Prostate gland (tissue), 2 donors: Measurements from ENCODE around the gene PPID. TPM values are rescaled to one million over a fixed set of nuclear protein-coding genes. Genes with fewer than 3 reads are reported as not detected.

ENCODE experiments used
- DNase-seq: peaks from one replicate; pipeline ENCODE4 v3.0.0-alpha.2; 2019; ENCODE audit warnings: low spot score
- H3K27ac ChIP-seq, 2 donors: fragments of 200-600 bp; sonication (generic); 2 replicates each; pipeline ENCODE4 v1.5.1; 2017 to 2019
- H3K27me3 ChIP-seq: fragments of 200-600 bp; sonication (generic); replicated peaks from 2 replicates; pipeline ENCODE4 v1.5.1; 2019; ENCODE audit not compliant: insufficient read depth
- H3K36me3 ChIP-seq, 2 donors: fragments of 200-600 bp; sonication (generic); 1 replicate in 1 of 2; 2 replicates in 1 of 2; pipeline versions ENCODE4 v1.5.1 to v1.8.1; 2017 to 2019
- H3K4me1 ChIP-seq: fragments of 200-600 bp; sonication (generic); replicated peaks from 2 replicates; pipeline ENCODE4 v1.5.1; 2019
- H3K4me3 ChIP-seq, 2 donors: fragments of 200-600 bp; sonication (generic); 2 replicates each; pipeline ENCODE4 v1.5.1; 2017 to 2019
- H3K9me3 ChIP-seq: fragments of 200-600 bp; sonication (generic); 2 replicates; pipeline ENCODE4 v1.5.1; 2017
- CTCF ChIP-seq, 4 experiments: fragments of 200-600 bp in 2 of 4; fragments of 450-650 bp in 2 of 4; sonication (generic) in 2 of 4; IDR thresholded peaks; 1 replicate in 3 of 4; 2 replicates in 1 of 4; pipeline ENCODE4 v1.5.1; 2016 to 2019; ENCODE audit warnings: antibody characterized with exemption in 4 of 4, mild to moderate bottlenecking in 2 of 4, moderate library complexity in 2 of 4
- POLR2A ChIP-seq: fragments of 450-650 bp; IDR thresholded peaks from one replicate; pipeline ENCODE4 v1.6.1; 2016; ENCODE audit warnings: antibody characterized with exemption, mild to moderate bottlenecking
- POLR2AphosphoS5 ChIP-seq: sonication (generic); formaldehyde crosslinking; IDR thresholded peaks from one replicate; pipeline ENCODE4 v1.6.1; 2017; ENCODE audit warnings: antibody characterized with exemption
- WGBS: methylation state at CpG from one replicate; pipeline ENCODE4 v1.1.5; 2018; 5-methylcytosine and 5-hydroxymethylcytosine counted together
- intact Hi-C: fragments of 100-400 bp; cut with DNase I; formaldehyde crosslinking; loops from one replicate; pipeline ENCODE4 v1.14.2; 2022
- total RNA-seq, 2 donors: library from RNA; depleted of rRNA; stranded (reverse); fragments of >200 nt; gene quantifications; one replicate each; pipeline ENCODE4 v1.1.0, GENCODE V29; 2016

PPID gene
- total RNA-seq: 10 to 100 TPM; 20.9 to 23.9 TPM

GRCh38 chr4:158722917-158723793 is at the start of gene PPID:
TSS of gene PPID (minus strand) at chr4:158723396. CDS start at chr4:158723288, 108 bp downstream.
- WGBS: under 1% methylated on average over 64 of the region's 65 CpGs
- peak; percentile 77 for DNase-seq
- no peaks in the 10 kb centered on the region for H3K27me3 ChIP-seq
- no peaks in the 10 kb centered on the region for H3K9me3 ChIP-seq
- peak within 1 kb of the TSS; percentile 95 for H3K27ac ChIP-seq
- H3K4me3 ChIP-seq: peak within 1 kb of the TSS; percentile 83
- intact Hi-C loops: loop anchor here (2.0 to 10.0 kb wide), 4 partner anchors 46 to 482 kb away; partner anchors contain the start of genes C4orf46, ETFDH and FNIP2
- TF ChIP-seq POLR2A (peak; percentile 60), POLR2AphosphoS5 (peak; percentile 79), CTCF (IDR thresholded peaks at IDR 0.05) (no peak)
- H3K36me3 ChIP-seq: no peaks in the 10 kb centered on the region
- H3K4me1 ChIP-seq: no peaks in the 10 kb centered on the region

GRCh38 chr4:158771776-158772175 is 48.6 kb upstream of the PPID start:
- H3K27me3 ChIP-seq: no peaks in the 10 kb centered on the region
- no peaks in the 10 kb centered on the region for H3K36me3 ChIP-seq
- no peak overlapping the region for H3K4me3 ChIP-seq
- H3K27ac ChIP-seq: no peak overlapping the region
- no peaks in the 10 kb centered on the region for H3K9me3 ChIP-seq
- WGBS: 70% methylated on average over 2 of the region's 2 CpGs
- TF ChIP-seq POLR2AphosphoS5: no peak
- TF ChIP-seq CTCF (IDR thresholded peaks at IDR 0.05): no peak
- TF ChIP-seq POLR2A: no peak
- intact Hi-C loops: no loop called here
- DNase-seq: no peak
- H3K4me1 ChIP-seq: no peaks in the 10 kb centered on the region

GRCh38 chr4:158770671-158771070 is 47.5 kb upstream of the PPID start:
- Histone ChIP-seq H3K36me3 (no peaks in the 10 kb centered on the region), H3K4me1 (no peaks in the 10 kb centered on the region), H3K9me3 (no peaks in the 10 kb centered on the region), H3K27me3 (no peaks in the 10 kb centered on the region), H3K27ac (no peak overlapping the region), H3K4me3 (no peak overlapping the region)
- no peak for TF ChIP-seq CTCF (IDR thresholded peaks at IDR 0.05)
- TF ChIP-seq POLR2AphosphoS5: no peak
- no peak for TF ChIP-seq POLR2A
- WGBS: 90% methylated on average over 5 of the region's 5 CpGs
- DNase-seq: no peak
- intact Hi-C loops: no loop called here

- no peaks in the 10 kb centered on the region for H3K36me3 ChIP-seq
- intact Hi-C loops: loop anchor here (2.0 to 10.0 kb wide), 3 partner anchors 41 to 595 kb away; partner anchors contain the start of genes GASK1B and PPID
- H3K4me3 ChIP-seq: peak overlapping the region; percentile 56 to 79
- TF ChIP-seq CTCF (IDR thresholded peaks at IDR 0.05): no peak
- TF ChIP-seq POLR2A: no peak
- TF ChIP-seq POLR2AphosphoS5: no peak
- H3K4me1 ChIP-seq: no peaks in the 10 kb centered on the region
- under 1% methylated on average over 36 of the region's 49 CpGs for WGBS
- H3K27ac ChIP-seq: peak overlapping the region; percentile 76 to 80
- DNase-seq: peak; percentile 16
- H3K27me3 ChIP-seq: no peaks in the 10 kb centered on the region
- H3K9me3 ChIP-seq: no peaks in the 10 kb centered on the region
Measured at GRCh38 chr4:158769175-158769921, 46.2 kb upstream of the PPID start.
